Measurements from ENCODE around the gene ARCN1.
"Not testable (repeated sequence)": the region's sequence is repeated elsewhere in the genome, so short reads cannot be mapped to it uniquely, and the experiment has no call there.

The ARCN1 gene

GRCh38 chr11:118544647-118545010 lies 27.6 kb upstream of the ARCN1 start:
- no peak for DNase-seq

- no peak for DNase-seq
Measured at GRCh38 chr11:118545533-118545932, 26.7 kb upstream of the ARCN1 start.

GRCh38 chr11:118547132-118547531 lies 25.1 kb upstream of the ARCN1 start:
- DNase-seq = no peak

GRCh38 chr11:118552341-118552740 lies 19.9 kb upstream of the ARCN1 start:
- no peak for DNase-seq

GRCh38 chr11:118560806-118561205 lies 11.4 kb upstream of the ARCN1 start:
- DNase-seq = no peak

- peak in 1 of 4 experiments; percentile 6 for DNase-seq
Measured at GRCh38 chr11:118565051-118565450, 7.2 kb upstream of the ARCN1 start.

GRCh38 chr11:118569670-118570069 lies 2.5 kb upstream of the ARCN1 start:
- DNase-seq = no peak

- DNase-seq = no peak
Measured at GRCh38 chr11:118570787-118571186, 1.4 kb upstream of the ARCN1 start.

- DNase-seq = peak; percentile 5 to 45 (median 26)
Measured at GRCh38 chr11:118571701-118572060, 528 bp upstream of the ARCN1 start.

- peak in 3 of 4 experiments; percentile 16 to 33 (median 19) for DNase-seq
Measured at GRCh38 chr11:118572981-118573550, 857 bp downstream of the ARCN1 start.

- DNase-seq = no peak
Measured at GRCh38 chr11:118574636-118575035, 2.4 kb downstream of the ARCN1 start.

- DNase-seq = not testable (repeated sequence)
Measured at GRCh38 chr11:118577995-118578394, 5.8 kb downstream of the ARCN1 start.

- DNase-seq = no peak
Measured at GRCh38 chr11:118581057-118581456, 8.8 kb downstream of the ARCN1 start.

GRCh38 chr11:118587952-118588351 lies 15.7 kb downstream of the ARCN1 start:
- no peak for DNase-seq

GRCh38 chr11:118592616-118593367 lies 20.6 kb downstream of the ARCN1 start:
- DNase-seq = no peak

GRCh38 chr11:118594984-118595383 lies 22.8 kb downstream of the ARCN1 start:
- peak in 3 of 4 experiments; percentile 13 to 46 (median 45) for DNase-seq

GRCh38 chr11:118596224-118597146 lies 24.3 kb downstream of the ARCN1 start:
- no peak for DNase-seq

- no peak for DNase-seq
Measured at GRCh38 chr11:118597556-118597955, 25.3 kb downstream of the ARCN1 start.

GRCh38 chr11:118602331-118602730 lies 30.1 kb downstream of the ARCN1 start:
- no peak for DNase-seq

- not testable (repeated sequence) for DNase-seq
Measured at GRCh38 chr11:118603709-118604108, 31.5 kb downstream of the ARCN1 start.

- no peak for DNase-seq
Measured at GRCh38 chr11:118604566-118604965, 32.4 kb downstream of the ARCN1 start.

- DNase-seq = peak; percentile 21 to 45 (median 33)
Measured at GRCh38 chr11:118605116-118605867, 33.1 kb downstream of the ARCN1 start.

Measured in suppressor macrophage (primary cell).